HG03460 (cell line): Measurements from ENCODE around the gene CFAP68.
"Not testable (repeated sequence)": the region's sequence is repeated elsewhere in the genome, so short reads cannot be mapped to it uniquely, and the experiment has no call there.

Experiments
- ATAC-seq: cut with Tn5 transposase; IDR thresholded peaks from one replicate; pipeline ENCODE4 v1.9.1; 2021; ENCODE audit not compliant: unreplicated experiment

CFAP68 gene

DNA sequence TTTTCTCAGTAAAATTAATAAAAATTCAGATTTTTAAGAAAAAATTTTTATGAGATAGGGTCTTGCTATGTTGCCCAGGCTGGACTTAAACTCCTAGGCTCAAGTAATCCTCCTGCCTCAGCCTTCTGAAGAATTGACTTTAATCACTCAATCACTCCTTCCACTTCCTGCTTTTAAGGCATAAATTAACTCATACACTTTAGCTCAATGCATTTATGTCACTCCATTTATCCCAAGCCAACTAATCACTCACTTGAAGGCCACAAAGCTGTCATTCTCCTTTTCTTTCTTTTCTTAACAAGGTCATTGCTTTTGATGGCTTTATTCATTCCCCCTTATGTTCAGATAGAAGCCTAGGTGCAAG is 8.8 kb upstream of the CFAP68 start:
- ATAC-seq = peak; percentile 11

DNA sequence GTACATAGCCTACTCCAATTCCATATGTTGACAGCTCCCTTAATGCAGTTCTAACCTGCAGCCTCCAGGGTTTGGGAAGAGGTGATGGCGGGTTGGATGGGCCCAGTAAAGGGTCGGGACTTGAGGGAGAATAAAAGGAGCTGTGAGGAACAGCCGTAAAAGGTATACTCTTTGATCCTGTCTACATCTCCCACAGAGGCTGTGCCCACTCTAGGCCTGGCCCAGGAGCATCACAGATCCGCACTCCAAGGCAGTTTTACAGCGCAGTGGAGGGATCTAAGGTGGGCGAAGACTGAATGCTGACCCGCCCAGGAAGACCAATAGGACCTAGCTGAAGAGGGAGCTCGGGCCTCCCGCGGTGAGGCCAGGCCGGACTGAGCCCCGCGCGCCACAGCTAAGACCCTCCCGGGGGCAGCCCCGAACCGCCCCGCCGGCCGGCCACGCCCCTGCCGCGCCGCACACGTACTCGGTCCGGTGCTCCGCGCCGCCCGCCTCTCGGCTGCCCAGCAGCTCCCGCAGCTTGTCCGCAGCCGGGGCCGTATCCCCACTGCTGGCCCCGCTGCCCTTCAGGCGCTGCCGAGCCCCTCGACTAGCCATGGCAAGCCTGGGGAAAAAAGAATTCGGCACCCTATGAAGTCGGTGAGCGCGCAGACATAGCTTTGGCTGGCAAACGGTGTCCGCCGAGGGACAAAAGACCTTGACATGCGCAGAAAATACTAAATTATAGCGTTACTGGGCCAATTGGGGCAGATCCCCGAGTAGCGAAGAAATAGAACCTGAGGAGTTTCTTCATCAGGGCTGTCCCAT is 8.3 kb upstream of the CFAP68 start, which contains the start of gene ALG9:
TSS of gene ALG9 (minus strand) at position 696 of the 807 bp plus-strand sequence. CDS start at position 597, 99 bp downstream.
- peak; percentile 89 for ATAC-seq

DNA sequence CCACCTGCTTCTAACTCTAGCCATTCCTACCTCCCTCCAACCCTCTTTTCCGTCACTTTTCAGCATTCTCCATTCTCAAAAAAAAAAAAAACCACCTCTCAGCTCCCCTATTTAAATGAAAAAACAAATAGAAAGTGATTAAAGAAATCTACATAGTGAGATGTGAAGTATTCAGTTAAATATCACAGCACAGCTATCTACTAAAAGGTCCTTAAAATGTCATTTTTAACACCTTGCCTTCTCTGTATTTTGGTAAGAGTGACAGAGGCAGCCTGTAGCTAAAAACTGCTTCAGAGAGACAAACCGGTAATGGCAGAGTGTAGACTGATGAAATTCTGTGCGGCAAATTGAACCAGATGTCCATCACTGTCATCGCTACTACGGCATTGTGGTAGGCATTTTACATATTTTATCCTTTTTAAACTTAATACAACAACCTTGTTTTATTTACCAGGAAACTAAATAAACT is 7.6 kb upstream of the CFAP68 start:
- ATAC-seq = no peak

DNA sequence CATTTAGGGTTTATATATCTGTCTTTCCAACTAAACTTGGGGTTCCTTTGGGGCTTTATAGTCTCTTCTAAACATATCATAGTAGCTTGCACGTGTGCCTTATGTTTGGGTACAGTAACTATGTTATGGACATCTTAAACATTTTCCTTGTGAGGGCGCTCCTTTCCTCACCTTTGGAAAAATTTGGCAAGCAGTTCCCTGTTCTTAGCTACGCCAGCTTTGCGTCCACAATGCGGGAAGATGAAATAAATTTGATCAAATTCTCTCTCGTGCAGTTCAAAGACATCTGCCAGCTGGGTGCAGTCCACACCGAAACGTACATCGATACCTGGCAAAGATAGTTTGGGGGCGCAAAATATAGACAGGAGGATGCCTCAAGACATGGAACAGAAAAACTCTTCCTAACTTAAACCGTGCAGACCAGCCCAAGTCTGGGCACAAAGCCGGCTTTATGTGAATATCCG is 924 bp upstream of the CFAP68 start:
- peak; percentile 1 for ATAC-seq

DNA sequence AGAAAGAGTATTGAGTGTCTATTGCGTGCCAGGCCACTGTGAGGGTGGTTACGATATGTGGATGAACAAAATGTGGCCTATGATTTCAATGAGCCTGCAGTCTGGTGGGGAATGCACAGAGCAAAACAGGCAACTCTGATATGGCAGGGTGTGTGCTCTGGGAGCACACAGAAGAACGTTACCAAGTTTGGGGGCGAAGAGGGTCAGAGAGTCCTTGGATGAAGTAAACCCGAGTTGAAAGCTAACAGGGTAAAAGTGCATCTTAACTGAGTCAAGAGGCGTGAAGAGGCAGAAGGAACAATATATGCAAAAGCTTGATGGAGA is 258 bp downstream of the CFAP68 start:
- ATAC-seq = no peak

DNA sequence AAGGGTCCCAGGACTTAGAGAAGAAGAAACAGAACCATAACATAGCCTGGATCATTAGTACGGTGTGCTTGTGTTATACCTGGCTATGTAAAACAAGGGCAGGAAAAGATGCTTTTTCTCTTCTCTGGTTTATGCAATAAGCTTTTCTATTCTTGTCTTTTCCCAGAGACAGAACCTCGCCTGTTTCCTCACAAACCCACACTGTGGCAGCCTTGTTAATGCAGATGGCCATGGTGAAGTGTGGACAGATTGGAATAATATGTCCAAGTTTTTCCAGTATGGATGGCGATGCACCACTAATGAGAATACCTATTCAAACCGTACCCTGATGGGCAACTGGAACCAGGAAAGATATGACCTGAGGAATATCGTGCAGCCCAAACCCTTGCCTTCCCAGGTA is 2.9 kb downstream of the CFAP68 start:
- no peak for ATAC-seq

DNA sequence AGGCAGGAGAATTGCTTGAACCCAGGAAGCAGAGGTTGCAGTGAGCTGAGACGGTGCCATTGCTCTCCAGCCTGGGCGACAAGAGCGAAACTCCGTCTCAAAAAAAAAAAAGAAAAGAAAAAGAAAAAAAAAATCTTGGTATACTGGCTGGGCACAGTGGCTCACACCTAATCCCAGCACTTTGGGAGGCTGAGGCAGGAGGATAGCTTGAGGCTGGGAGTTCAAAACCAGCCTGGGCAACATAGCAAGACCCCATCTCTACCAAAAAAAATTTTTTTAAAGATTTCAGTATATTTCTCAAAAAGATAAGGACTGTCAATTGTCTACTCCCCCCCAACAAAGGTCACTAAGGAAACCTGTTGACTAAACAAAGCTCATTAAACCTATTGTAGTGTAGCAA is 5.7 kb downstream of the CFAP68 start:
- ATAC-seq = not testable (repeated sequence)

DNA sequence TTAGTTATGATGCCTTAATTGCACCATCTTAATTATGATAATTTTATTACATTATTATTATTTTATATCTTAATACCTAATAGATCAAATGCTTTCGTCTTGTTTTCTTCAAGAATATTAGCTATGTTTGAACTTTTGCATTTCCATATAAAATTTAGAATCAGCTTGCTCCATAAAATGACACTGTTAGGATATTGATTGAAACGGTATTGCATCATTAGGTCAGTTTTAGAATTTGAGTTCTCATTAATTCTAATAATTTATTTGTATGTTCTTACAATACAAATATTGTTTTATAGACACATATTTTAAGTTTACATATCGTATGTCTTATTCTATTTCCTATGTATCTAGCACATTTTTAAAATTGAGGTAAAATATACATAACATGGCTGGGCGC is 6.7 kb downstream of the CFAP68 start:
- no peak for ATAC-seq

DNA sequence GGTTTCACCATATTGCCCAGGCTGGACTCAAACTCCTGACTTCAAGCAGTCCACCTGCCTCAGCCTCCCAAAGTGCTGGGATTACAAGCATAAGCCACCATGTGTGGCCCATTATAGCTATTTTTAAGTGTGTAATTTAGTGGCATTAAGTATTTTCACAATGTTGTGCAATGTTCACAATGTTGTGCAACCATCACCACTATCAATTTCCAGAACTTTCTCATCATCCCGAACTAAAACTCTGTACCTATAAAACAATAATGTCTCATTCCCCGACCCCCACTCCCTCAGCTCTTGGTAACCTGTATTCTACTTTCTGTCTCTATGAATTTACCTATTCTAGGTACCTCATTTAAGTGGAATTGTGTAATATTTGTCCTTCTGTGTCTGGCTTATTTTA is 7.5 kb downstream of the CFAP68 start:
- no peak for ATAC-seq

DNA sequence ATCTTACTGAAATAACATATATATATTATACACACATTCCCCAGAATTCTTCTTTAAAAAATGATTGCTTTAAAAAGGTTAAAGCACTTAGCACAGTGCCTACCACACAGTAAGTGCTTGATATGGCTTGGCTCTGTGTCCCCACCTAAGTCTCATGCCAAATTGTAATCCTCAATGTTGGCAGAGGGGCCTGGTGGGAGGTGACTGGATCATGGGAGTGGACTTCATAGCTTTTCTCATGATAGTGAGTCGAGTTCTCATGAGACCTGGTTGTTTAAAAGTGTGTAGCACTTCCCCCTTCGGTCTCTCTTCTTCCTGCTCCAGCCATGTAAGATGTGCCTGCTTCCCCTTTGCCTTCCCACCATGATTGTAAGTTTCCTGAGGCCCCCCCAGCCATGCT is 26.1 kb downstream of the CFAP68 start:
- no peak for ATAC-seq

DNA sequence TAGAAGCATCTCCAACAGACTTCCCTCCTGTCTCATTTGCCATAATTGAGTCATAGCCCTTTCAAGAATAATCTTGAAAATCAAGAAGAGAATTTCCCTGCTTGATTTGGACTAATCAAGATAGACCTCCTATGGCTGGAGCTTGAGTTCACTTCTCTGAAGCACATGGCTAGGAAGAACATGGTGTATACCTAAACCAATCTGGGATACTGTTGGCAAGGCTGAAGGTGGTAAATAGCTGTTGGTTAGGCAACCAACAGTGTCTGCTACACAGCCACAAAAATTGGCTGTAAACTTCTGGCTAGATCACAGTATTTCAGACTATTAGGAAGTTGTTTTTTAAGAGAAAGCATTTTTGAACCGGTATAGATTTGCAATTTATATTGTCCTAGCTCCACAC is 27.3 kb downstream of the CFAP68 start:
- ATAC-seq = no peak

DNA sequence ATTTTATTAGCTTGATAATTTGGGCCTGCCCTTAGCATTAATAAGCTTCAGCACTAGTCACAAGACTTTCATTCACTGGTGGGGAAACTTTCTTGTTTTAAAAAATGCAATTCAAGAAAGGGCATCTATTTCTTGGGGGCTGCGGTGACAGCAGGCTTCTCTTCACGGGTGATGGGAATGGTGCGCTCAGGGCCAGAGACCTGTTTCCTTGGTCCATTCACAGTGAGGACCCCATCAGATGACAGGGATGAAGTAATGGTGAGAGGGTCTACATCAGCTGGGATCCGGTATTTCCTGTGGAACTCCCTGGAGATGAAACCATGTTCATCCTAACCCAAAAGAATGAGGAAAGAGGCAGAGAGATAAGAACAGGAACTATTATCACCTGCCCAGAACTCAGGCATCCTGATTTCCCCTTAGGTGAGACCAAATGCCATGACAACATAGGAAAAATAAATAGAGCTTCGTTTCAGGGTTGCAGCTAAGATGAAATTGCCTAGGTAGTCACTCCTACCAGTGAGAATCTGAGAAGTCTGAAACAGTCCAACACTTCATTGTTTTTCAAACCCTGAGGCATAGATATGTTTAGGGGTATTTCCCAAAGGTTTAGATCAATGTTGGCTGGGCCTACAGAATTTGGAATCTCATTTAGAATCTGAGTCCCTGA is 29.4 kb downstream of the CFAP68 start:
- no peak for ATAC-seq

DNA sequence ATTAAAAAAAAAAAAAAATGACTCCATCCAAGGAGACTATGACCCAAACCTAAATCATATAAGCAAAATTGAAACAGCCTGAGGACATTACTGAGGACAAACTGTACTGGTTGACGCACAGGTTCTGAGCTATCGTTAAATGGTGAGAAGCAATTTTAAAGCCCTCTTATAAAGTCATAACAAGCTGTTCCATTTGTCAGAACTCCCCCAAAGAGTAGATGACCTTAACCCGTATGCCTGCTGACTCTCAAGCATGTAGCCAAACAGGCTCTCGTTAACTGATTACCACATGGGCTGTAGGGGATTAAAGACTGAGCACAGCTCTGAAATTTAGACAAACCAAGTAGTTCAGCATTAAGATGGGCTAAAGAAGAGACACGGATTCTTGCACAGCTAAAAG is 30.0 kb downstream of the CFAP68 start:
- ATAC-seq = no peak

DNA sequence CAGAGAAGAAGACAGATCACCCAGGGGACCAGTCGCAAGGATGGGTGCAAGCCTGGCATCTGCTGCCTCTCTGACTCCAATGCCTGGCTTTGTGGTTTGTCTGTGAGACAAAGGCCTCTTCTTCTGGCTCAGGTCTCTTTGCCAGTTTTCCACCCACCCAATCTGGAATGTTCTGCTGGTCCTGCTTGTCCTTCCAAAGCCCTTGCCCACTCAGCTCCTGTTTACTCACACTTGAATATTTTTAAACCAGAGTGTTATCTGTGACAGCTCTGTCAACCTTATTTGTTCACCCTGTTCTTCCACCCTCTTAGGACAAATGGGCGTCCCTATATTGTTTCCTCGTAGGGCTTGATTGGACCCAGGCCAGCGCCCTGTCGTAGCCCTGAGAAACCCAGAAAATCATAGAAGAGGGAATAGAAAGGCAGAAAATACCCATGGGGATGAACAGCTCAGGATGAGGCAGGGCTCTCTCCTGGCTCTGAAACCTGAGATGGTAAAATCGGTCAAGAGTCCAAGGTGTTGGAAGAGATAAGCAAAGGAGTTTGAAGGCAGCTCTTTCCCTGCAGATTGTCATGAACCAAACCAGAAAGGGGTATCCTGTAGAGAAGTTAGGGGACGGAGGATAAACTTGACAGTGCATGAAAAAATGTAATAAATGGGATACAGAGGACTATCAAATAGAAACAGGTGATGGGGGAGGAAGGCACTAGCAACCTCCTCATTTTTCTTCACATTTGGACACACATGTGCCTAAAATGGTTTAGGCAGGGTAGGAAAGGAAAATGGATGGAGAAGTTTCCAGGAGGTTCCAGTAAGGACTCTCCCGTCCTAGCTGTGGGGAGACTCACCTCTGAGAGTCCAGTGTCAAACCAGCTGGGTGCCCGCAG is 31.6 kb downstream of the CFAP68 start:
- no peak for ATAC-seq

DNA sequence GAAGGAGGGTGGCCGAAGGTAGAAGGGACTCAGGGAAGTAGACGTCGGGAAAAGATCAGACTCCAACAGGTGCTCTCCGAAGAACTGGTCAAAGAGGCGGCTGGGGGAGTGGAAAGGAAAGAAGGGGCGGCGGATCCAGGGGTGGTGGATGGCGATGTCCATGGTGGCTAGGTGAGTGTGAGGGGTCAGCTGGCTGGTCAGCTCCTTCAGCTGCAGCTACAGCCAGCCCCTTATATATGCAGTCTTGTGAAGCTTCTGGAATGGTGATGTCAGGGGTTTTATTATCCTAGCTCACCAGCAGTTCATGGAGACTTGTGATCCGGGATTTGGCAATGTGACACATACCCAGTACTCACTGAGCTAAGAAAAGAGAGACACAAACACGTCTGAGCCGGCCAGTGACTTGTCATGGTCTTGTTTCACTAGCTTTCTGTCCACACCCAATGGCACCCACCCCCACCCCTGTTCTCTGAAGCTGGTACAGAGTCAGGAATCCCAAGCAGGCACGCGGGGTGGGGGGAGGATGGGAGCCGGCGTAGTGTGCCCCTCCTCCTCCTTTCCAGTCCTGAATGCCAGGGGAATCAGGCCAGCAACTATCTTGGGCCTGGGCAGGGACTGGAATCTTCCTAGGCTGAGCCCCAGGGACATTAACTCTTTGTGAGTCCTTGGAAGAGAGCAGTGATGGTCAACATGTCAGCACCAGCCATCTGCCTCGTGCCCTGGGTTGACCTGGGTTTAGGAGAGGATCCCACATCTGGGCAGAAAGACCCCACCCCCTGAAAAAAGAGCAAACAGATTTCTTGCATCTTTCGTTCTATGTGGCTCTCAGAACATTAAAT is 32.4 kb downstream of the CFAP68 start, which contains the start of gene CRYAB:
TSS of gene CRYAB (minus strand) at position 208 of the 839 bp plus-strand sequence. CDS start at position 162, 46 bp downstream.
- ATAC-seq = no peak

DNA sequence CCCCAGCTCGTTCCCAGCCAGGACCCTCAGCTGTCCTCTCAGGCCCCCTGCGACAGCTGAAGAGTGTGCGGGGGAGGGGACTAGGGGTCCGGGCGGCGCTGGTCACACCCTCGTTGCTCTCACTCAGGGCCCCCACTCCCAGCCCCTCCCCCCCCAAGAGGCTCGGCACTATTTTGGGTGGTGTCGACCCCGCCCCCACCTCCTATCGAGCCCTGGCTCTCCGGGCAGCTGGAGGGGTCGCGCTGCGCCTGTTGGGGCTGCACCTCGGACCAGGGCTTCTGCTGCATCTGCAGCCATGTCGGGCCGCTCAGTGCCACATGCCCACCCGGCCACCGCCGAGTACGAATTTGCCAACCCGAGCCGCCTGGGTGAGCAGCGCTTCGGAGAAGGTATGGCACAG is 33.2 kb downstream of the CFAP68 start, which contains the start of gene HSPB2:
TSS of gene HSPB2 (plus strand) at position 200 of the 400 bp plus-strand sequence. CDS start at position 296, 96 bp downstream.
- no peak for ATAC-seq

DNA sequence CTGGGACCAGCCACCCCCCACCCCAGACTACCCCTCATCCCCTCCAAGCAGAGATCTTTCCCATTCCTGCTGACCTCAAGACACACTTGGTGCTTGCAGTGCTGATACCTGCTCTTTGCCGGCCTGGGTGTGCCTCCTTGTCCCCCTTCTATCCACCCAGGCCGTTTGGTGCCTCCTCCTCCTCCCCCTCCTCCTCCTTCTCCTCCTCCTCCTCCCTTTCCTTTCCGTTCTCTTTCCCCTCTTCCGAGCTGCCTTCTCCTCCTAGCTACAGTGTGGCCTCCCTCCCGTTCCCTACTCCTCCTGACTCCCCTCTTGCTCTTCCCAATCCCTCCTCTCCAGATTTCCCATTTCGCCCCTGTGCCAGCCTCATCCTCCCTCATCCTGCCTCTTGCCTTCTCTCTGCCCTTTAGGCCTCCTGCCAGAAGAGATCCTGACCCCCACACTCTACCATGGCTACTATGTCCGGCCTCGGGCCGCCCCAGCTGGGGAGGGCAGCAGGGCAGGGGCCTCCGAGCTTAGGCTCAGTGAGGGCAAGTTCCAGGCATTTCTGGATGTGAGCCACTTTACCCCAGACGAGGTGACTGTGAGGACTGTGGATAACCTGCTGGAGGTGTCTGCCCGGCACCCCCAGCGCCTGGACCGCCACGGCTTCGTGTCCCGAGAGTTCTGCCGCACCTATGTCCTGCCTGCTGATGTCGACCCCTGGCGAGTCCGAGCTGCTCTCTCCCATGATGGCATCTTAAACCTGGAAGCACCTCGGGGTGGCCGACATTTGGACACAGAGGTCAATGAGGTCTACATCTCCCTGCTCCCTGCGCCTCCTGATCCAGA is 33.9 kb downstream of the CFAP68 start:
- ATAC-seq = no peak

DNA sequence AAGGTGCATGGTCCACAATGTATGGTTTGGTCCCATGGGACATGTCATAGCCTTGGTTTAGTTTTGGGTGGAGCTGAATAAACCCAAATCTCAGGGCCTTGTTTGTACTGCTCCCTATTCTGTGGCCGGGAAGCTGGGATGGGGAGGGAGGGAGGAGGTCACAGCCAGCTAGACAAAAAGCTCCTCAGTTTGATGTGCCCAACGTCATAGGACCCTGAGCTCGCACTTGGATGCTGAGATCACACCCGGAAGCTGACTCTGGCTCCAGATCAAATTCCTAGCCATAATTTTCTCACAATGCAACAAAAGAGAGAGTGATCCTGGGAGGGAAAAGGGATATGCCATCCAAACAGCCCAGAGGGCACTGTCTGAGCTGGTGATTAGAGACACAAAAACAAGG is 34.7 kb downstream of the CFAP68 start:
- ATAC-seq = no peak

DNA sequence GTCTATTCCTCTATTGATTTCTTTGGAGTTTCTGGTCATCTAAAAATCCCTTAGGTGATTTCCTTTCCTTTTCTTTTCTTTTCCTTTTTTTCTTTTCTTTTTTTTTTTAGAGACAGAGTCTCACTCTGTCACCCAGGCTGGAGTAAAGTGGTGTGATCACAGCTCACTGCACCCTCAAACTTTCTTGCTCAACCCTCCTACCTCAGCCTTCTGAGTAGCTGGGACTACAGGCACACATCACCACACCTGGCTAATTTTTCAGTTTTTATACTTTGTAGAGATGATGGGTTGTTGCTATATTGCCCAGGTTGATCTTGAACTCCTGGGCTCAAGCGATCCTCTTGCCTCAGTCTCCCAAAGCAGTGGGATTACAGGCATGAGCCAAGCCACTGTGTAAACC is 37.4 kb downstream of the CFAP68 start:
- no peak for ATAC-seq
